WTC11 (cell line): ENCODE measurements around the gene AGBL1. TPM values are rescaled to one million over a fixed set of nuclear protein-coding genes. Genes with fewer than 3 reads are reported as not detected.

Source experiments
- ATAC-seq: fragments of 200-7000 bp; cut with Tn5 transposase; 2 replicates; pipeline ENCODE4 v1.10.0; 2021; ENCODE audit warnings: mild to moderate bottlenecking, moderate library complexity
- CTCF ChIA-PET: fragments of 300-600 bp; sonication (Branson Sonifier 250); formaldehyde crosslinking; loops from one replicate; lab custom pipeline; 2021; ENCODE audit warnings: antibody characterized with exemption; lab: Charles Lee
- POLR2A ChIA-PET: fragments of 350-600 bp; sonication (Branson Sonifier 250); formaldehyde crosslinking; loops from one replicate; lab custom pipeline; 2021; ENCODE audit warnings: antibody characterized with exemption; lab: Charles Lee
- DNase-seq: peaks from one replicate; pipeline ENCODE4 v3.0.0; 2021; ENCODE audit warnings: low spot score
- H3K27ac Mint-ChIP-seq: 2 replicates; pipeline ENCODE4 v1.8.0; 2021; ENCODE audit warnings: mixed read lengths
- H3K27me3 Mint-ChIP-seq: 2 replicates; pipeline ENCODE4 v1.8.0; 2021; ENCODE audit warnings: low read depth, mild to moderate bottlenecking, moderate library complexity, mixed read lengths
- H3K36me3 Mint-ChIP-seq: 2 replicates; pipeline ENCODE4 v1.8.0; 2021; ENCODE audit warnings: mixed read lengths
- H3K4me1 Mint-ChIP-seq: 2 replicates; pipeline ENCODE4 v1.8.0; 2022; ENCODE audit warnings: mixed read lengths
- H3K4me3 Mint-ChIP-seq: 2 replicates; pipeline ENCODE4 v1.8.0; 2021; ENCODE audit warnings: mild to moderate bottlenecking, moderate library complexity, mixed read lengths
- H3K9me3 Mint-ChIP-seq: 2 replicates; pipeline ENCODE4 v1.8.0; 2021; ENCODE audit warnings: mixed read lengths
- CTCF ChIP-seq: fragments of 200-600 bp; IDR thresholded peaks from 2 replicates; pipeline ENCODE4 v1.8.0; 2022; ENCODE audit warnings: antibody characterized with exemption
- E2F4 ChIP-seq: sonication (generic); formaldehyde crosslinking; IDR thresholded peaks from 2 replicates; pipeline ENCODE4 v1.8.1; 2022; ENCODE audit warnings: low read depth, mild to moderate bottlenecking, moderate library complexity, missing genetic modification reagents, borderline replicate concordance
- GABPB1 ChIP-seq: sonication (generic); formaldehyde crosslinking; IDR thresholded peaks from 2 replicates; pipeline ENCODE4 v1.8.1; 2023; ENCODE audit warnings: mild to moderate bottlenecking, missing genetic modification reagents
- GTF2I ChIP-seq: fragments of 250-450 bp; sonication (Bioruptor Pico); conservative IDR thresholded peaks from 2 replicates; pipeline ENCODE4 v1.4.0; 2021; ENCODE audit warnings: mild to moderate bottlenecking
- NFE2L1 ChIP-seq: sonication (generic); formaldehyde crosslinking; IDR thresholded peaks from 2 replicates; pipeline ENCODE4 v1.8.1; 2023; ENCODE audit warnings: missing genetic modification reagents
- SMAD3 ChIP-seq: sonication (generic); formaldehyde crosslinking; IDR thresholded peaks from 2 replicates; pipeline ENCODE4 v1.8.0; 2022; ENCODE audit warnings: missing genetic modification reagents, mild to moderate bottlenecking, borderline replicate concordance
- SMAD4 ChIP-seq: sonication (generic); formaldehyde crosslinking; IDR thresholded peaks from 2 replicates; pipeline ENCODE4 v1.8.0; 2022; ENCODE audit warnings: mild to moderate bottlenecking, missing genetic modification reagents
- TEAD4 ChIP-seq: sonication (generic); formaldehyde crosslinking; IDR thresholded peaks from 2 replicates; pipeline ENCODE4 v1.8.0; 2022; ENCODE audit warnings: mild to moderate bottlenecking, missing genetic modification reagents
- ZNF121 ChIP-seq: sonication (generic); formaldehyde crosslinking; IDR thresholded peaks from 2 replicates; pipeline ENCODE4 v1.8.0; 2023; ENCODE audit warnings: missing genetic modification reagents
- ZNF232 ChIP-seq: sonication (generic); formaldehyde crosslinking; IDR thresholded peaks from 2 replicates; pipeline ENCODE4 v1.8.0; 2022; ENCODE audit warnings: mild to moderate bottlenecking, missing genetic modification reagents
- ZNF423 ChIP-seq: fragments of 250-450 bp; sonication (Bioruptor Pico); IDR thresholded peaks from 2 replicates; pipeline ENCODE4 v2.1.2; 2022; ENCODE audit warnings: mild to moderate bottlenecking, moderate library complexity
- total RNA-seq: library from RNA; stranded (reverse); gene quantifications from 3 replicates; pipeline ENCODE4 v1.2.3, GENCODE V29; 2021
- TF ChIP-seq, protein P1 (sequence below): fragments of 250-450 bp; sonication (Bioruptor Pico); IDR thresholded peaks from 2 replicates; pipeline ENCODE4 v1.9.0; 2021; ENCODE audit warnings: mild to moderate bottlenecking
- TF ChIP-seq, protein P2 (sequence below): fragments of 250-450 bp; sonication (Bioruptor Pico); IDR thresholded peaks from 2 replicates; pipeline ENCODE4 v1.8.0; 2021; ENCODE audit warnings: mild to moderate bottlenecking
- TF ChIP-seq, protein P3 (sequence below): sonication (generic); formaldehyde crosslinking; IDR thresholded peaks from 2 replicates; pipeline ENCODE4 v1.8.0; 2022; ENCODE audit warnings: missing genetic modification reagents

Gene AGBL1
- total RNA-seq, 1 experiment from 2014 or later = not detected

DNA sequence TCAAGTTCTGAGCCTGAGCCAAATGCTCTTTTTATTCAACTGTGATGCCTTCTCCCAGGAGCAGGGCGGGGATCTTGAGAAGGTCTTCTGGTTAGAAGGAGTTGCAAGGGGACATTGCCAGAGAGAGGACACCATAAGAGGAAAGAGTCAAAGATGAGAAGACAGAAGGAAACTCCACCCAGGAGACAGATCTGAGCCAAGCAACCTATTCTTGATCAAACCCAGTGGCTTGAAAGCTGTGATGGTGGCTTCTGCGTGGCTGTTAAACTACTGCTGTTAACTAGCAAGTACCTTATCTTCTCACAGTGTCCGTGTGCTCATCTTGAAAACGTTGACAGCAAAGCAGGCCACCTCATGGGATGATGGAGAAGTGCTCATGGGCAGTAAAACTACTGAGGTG lies 19.8 kb upstream of the AGBL1 start:
- no peaks in the 10 kb centered on the region for H3K9me3 Mint-ChIP-seq
- no peak overlapping the region for H3K4me3 Mint-ChIP-seq
- H3K27ac Mint-ChIP-seq = no peak overlapping the region
- TF ChIP-seq NFE2L1 = no peak
- DNase-seq (no peak), ATAC-seq (no peak)
- H3K36me3 Mint-ChIP-seq = no peaks in the 10 kb centered on the region
- H3K27me3 Mint-ChIP-seq = no peaks in the 10 kb centered on the region
- ChIA-PET CTCF (no interaction called here), POLR2A (no interaction called here)
- peaks cover 6% of the 10 kb centered on the region; the same call in 1 of the 2 replicates for H3K4me1 Mint-ChIP-seq

DNA sequence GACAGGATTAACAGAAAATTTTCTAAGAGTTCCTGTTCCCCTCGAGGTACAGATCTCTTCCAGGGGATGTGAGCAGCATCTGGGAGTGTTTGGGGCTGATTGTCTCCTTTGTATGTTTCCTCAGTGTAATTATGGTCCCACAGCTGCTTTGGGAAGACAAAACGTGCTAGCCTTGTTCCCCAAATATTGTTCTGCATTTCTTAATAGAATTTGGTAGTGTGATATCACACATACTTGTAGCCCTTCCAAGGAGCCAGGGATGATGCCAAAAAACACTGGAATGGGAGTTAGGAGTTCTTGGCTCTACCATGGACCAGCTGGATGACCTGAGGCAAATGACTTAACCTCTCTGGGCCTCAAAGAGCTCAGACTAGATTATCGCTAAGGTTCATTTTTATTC lies 19.0 kb upstream of the AGBL1 start:
- ATAC-seq (no peak), DNase-seq (no peak)
- H3K9me3 Mint-ChIP-seq = no peaks in the 10 kb centered on the region
- TF ChIP-seq, protein P1, sequence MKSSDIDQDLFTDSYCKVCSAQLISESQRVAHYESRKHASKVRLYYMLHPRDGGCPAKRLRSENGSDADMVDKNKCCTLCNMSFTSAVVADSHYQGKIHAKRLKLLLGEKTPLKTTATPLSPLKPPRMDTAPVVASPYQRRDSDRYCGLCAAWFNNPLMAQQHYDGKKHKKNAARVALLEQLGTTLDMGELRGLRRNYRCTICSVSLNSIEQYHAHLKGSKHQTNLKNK (CRISPR knock-in tag) = no peak
- TF ChIP-seq TEAD4 (no peak), ZNF121 (CRISPR knock-in tag) (no peak), ZNF423 (no peak), GABPB1 (CRISPR knock-in tag) (no peak), GTF2I (CRISPR knock-in tag) (no peak), CTCF (no peak)
- TF ChIP-seq, protein P2, sequence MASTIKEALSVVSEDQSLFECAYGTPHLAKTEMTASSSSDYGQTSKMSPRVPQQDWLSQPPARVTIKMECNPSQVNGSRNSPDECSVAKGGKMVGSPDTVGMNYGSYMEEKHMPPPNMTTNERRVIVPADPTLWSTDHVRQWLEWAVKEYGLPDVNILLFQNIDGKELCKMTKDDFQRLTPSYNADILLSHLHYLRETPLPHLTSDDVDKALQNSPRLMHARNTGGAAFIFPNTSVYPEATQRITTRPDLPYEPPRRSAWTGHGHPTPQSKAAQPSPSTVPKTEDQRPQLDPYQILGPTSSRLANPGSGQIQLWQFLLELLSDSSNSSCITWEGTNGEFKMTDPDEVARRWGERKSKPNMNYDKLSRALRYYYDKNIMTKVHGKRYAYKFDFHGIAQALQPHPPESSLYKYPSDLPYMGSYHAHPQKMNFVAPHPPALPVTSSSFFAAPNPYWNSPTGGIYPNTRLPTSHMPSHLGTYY = no peak
- POLR2A ChIA-PET = no interaction called here
- H3K36me3 Mint-ChIP-seq = no peaks in the 10 kb centered on the region
- peaks cover 6% of the 10 kb centered on the region; the same call in 1 of the 2 replicates for H3K4me1 Mint-ChIP-seq
- H3K27me3 Mint-ChIP-seq = no peaks in the 10 kb centered on the region
- CTCF ChIA-PET = no interaction called here
- H3K4me3 Mint-ChIP-seq = no peak overlapping the region
- H3K27ac Mint-ChIP-seq = no peak overlapping the region

DNA sequence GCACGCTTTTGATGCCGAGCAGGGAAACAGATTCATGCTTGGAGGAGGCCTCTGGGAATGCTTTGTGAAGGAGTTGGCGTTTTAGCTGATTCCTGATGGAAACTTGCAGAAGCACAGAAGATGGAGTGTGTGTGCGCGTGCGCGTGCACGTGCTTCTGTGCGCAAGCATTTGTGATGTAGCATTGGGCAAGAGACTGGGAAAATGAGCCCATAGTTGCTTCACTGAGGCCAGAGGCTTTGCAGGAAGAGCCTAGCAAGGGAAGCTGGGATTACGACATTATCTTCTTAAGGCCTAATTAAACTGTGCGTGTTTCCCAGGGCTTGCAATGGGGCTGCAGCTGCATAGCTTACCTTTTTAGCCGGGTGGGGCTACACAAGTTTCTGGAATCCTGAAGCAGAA lies 18.1 kb upstream of the AGBL1 start:
- Mint-ChIP-seq H3K9me3 (no peaks in the 10 kb centered on the region), H3K4me1 (peaks cover 6% of the 10 kb centered on the region; the same call in 1 of the 2 replicates), H3K27ac (no peak overlapping the region), H3K36me3 (no peaks in the 10 kb centered on the region), H3K27me3 (no peaks in the 10 kb centered on the region), H3K4me3 (no peak overlapping the region)
- CTCF ChIA-PET = interaction anchor here (0.7 to 1.1 kb wide), 2 partner anchors 17 to 89 kb away, joined by 3 read pairs; no protein-coding TSS in a partner anchor
- POLR2A ChIA-PET = interaction anchor here (0.6 kb wide), 1 partner anchor 26 kb away, joined by 4 read pairs; no protein-coding TSS in a partner anchor
- TF ChIP-seq SMAD3 = no peak
- no peak for TF ChIP-seq E2F4 (CRISPR knock-in tag)
- ATAC-seq (no peak), DNase-seq (no peak)

GRCh38 chr15:86062646-86063243 lies 16.9 kb upstream of the AGBL1 start:
- Mint-ChIP-seq H3K27ac (no peak overlapping the region), H3K9me3 (no peaks in the 10 kb centered on the region)
- POLR2A ChIA-PET = no interaction called here
- TF ChIP-seq, protein P3, sequence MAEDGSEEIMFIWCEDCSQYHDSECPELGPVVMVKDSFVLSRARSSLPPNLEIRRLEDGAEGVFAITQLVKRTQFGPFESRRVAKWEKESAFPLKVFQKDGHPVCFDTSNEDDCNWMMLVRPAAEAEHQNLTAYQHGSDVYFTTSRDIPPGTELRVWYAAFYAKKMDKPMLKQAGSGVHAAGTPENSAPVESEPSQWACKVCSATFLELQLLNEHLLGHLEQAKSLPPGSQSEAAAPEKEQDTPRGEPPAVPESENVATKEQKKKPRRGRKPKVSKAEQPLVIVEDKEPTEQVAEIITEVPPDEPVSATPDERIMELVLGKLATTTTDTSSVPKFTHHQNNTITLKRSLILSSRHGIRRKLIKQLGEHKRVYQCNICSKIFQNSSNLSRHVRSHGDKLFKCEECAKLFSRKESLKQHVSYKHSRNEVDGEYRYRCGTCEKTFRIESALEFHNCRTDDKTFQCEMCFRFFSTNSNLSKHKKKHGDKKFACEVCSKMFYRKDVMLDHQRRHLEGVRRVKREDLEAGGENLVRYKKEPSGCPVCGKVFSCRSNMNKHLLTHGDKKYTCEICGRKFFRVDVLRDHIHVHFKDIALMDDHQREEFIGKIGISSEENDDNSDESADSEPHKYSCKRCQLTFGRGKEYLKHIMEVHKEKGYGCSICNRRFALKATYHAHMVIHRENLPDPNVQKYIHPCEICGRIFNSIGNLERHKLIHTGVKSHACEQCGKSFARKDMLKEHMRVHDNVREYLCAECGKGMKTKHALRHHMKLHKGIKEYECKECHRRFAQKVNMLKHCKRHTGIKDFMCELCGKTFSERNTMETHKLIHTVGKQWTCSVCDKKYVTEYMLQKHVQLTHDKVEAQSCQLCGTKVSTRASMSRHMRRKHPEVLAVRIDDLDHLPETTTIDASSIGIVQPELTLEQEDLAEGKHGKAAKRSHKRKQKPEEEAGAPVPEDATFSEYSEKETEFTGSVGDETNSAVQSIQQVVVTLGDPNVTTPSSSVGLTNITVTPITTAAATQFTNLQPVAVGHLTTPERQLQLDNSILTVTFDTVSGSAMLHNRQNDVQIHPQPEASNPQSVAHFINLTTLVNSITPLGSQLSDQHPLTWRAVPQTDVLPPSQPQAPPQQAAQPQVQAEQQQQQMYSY (CRISPR knock-in tag) = no peak
- no peak for TF ChIP-seq ZNF232 (CRISPR knock-in tag)
- no peak for TF ChIP-seq GTF2I (CRISPR knock-in tag)
- no peak for TF ChIP-seq SMAD4
- no peak for TF ChIP-seq ZNF423
- TF ChIP-seq, all 79 proteins: peak for 0
- peaks cover 6% of the 10 kb centered on the region; the same call in 1 of the 2 replicates for H3K4me1 Mint-ChIP-seq
- CTCF ChIA-PET = interaction anchor here (1.1 to 3.2 kb wide), 2 partner anchors 18 to 22 kb away, joined by 3 to 10 read pairs; no protein-coding TSS in a partner anchor
- H3K27me3 Mint-ChIP-seq = no peaks in the 10 kb centered on the region
- DNase-seq (no peak), ATAC-seq (no peak)
- no peak overlapping the region for H3K4me3 Mint-ChIP-seq
- H3K36me3 Mint-ChIP-seq = no peaks in the 10 kb centered on the region
